ENCODE data around the gene HPX.

Gene HPX

DNA sequence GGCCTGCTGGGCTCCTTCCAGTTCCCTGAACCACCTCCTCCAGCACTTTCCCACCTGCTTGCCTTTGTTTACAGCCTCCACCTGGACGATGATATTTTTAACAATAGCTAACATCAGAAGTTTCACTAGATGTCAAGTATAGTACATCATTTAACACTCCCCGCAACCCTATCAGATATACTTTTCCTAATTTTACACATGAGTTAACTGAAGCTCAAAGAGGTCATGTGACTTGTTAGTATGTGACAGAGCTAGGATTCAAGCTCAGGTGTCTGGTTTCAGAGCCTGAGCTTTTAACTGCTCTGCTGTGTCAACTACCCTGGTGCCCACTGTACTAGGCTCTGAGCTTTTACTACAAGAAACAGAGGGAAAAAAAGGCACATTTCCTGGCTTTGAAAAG, 14.3 kb upstream of the HPX start:
- TF ChIP-seq, protein P1, sequence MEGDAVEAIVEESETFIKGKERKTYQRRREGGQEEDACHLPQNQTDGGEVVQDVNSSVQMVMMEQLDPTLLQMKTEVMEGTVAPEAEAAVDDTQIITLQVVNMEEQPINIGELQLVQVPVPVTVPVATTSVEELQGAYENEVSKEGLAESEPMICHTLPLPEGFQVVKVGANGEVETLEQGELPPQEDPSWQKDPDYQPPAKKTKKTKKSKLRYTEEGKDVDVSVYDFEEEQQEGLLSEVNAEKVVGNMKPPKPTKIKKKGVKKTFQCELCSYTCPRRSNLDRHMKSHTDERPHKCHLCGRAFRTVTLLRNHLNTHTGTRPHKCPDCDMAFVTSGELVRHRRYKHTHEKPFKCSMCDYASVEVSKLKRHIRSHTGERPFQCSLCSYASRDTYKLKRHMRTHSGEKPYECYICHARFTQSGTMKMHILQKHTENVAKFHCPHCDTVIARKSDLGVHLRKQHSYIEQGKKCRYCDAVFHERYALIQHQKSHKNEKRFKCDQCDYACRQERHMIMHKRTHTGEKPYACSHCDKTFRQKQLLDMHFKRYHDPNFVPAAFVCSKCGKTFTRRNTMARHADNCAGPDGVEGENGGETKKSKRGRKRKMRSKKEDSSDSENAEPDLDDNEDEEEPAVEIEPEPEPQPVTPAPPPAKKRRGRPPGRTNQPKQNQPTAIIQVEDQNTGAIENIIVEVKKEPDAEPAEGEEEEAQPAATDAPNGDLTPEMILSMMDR (IDR thresholded peaks at IDR 0.05; ENCODE audit: borderline replicate concordance, control extremely low read depth, extremely low read depth, insufficient read depth, missing control alignments), result no peak
- DNase-seq (ENCODE audit: low spot score), result no peak
- in situ Hi-C loops (cut with MboI; ENCODE audit: low sequenced_read_pairs, unreplicated experiment), result no loop called here

DNA sequence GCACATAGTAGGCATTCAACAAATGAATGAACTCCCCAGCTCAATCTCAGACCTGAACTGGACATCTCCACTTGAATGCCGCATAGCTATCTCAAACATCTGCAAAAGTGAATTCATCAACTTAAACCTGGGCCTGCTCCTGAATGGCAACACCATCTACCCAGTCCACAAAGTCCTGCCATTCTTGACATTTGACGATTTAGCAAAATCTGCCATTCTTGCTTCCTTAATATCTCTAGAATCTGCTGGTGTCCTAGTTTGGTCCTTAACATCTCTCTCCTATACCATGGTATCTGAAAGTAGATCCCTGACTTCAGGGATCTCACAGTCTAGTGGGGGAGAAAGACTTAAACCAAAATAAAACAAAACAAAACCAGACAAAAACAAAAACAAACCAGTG, 12.4 kb upstream of the HPX start:
- no peak for DNase-seq (ENCODE audit: low spot score)
- in situ Hi-C loops (cut with MboI; ENCODE audit: low sequenced_read_pairs, unreplicated experiment), result no loop called here
- TF ChIP-seq, protein P1 (IDR thresholded peaks at IDR 0.05; ENCODE audit: borderline replicate concordance, control extremely low read depth, extremely low read depth, insufficient read depth, missing control alignments), result no peak

DNA sequence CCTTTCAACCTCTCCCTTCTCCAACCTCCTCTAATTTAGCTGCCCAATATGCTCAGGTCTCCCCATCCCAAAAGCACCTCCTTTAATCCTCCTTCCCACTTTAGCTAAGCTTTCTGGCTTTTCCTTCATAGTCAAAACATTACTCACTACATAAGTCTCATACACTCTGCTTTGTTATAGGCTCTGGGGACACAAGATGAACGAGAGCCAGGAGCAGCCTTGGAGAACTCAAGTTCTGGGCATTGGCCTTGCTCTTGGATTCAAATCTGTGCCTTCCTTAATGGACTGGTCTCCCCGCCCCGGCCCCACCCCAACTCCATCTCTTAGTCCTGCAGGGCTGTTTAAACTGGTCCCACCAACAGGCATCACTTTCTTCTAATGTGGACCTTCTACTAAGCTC, 11.4 kb upstream of the HPX start:
- DNase-seq (ENCODE audit: low spot score), result no peak
- TF ChIP-seq, protein P1 (IDR thresholded peaks at IDR 0.05; ENCODE audit: borderline replicate concordance, control extremely low read depth, extremely low read depth, insufficient read depth, missing control alignments), result no peak
- in situ Hi-C loops (cut with MboI; ENCODE audit: low sequenced_read_pairs, unreplicated experiment), result no loop called here

DNA sequence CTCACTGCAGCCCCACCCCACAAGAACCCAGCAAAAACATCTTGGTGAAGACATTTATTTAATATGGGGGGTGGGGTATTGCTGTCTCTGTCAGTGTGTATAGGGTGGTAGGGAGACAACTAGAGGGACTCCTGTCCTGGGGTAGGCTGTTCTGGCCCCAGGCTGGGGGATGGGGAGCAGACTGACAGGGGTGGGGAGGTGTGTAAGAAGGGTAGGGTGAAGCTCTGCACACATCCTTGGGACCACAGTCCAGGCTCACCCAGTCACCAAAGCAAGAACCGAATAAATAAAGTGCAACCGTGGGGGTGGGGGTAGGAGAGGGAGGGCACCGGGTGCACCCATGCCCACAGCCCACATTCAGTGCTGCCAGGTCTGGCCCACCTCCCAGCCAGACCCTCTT, 7.8 kb upstream of the HPX start:
- TF ChIP-seq, protein P1 (IDR thresholded peaks at IDR 0.05; ENCODE audit: borderline replicate concordance, control extremely low read depth, extremely low read depth, insufficient read depth, missing control alignments), result no peak
- no peak for DNase-seq (ENCODE audit: low spot score)
- in situ Hi-C loops (cut with MboI; ENCODE audit: low sequenced_read_pairs, unreplicated experiment), result no loop called here

DNA sequence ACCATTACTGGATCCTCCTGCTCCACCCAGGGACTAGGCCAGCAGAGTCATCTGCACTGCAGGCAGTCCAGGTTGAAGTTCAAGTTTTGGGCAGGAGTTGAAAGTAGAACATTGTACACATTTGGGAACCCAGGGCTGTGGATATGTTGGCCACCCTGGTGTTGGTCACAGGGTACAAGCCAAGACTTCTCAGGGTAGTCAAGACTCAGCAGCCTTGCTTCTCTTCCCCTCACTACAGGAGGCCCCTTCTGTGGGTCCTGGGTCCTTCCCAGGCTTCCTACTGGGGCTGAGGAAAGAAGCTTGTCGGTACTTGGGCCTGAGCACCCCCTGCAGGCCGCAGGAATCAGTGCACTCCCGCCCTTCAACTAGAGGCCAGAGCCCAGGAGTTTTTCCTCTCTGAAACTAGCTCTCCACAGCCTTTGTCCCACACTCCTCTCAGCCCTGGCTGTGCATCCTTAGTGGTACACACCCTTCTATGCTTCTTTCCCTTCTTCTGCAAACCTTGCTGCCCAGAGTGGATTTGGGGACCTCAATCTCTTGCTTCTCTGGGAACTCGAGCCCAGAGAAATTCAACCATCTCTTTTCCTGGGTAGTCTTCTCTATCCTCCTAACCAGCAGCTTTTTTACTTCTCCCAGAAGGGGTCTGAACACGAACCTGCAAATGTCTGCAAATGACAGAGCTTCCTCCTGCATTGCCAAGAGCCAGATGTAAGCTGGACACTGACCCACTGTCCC, 2.6 kb upstream of the HPX start:
- TF ChIP-seq, protein P1 (IDR thresholded peaks at IDR 0.05; ENCODE audit: borderline replicate concordance, control extremely low read depth, extremely low read depth, insufficient read depth, missing control alignments), result peak; percentile 87
- in situ Hi-C loops (cut with MboI; ENCODE audit: low sequenced_read_pairs, unreplicated experiment), result loop anchor here (5.0 kb wide), 1 partner anchor 61 kb away; no protein-coding TSS in a partner anchor
- DNase-seq (ENCODE audit: low spot score), result peak; percentile 73

DNA sequence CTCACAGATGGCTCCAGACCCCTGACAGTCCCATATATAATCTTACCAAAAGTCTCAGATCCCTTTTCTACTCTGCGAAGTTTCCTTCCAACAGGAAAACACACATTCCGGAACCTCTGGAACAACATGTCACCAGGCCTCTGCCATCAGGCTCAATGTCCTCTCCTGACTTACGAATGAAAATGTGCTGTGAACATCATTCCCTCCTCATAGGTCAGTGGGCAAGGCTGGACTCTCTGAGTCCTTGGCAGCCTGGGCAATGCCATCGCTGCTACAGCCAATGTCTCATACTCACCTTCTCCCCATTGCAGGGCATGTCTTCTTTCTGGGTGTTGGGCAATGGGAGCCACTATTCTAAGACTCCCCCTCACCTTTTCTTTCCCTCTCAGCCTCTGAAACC, 1.7 kb upstream of the HPX start:
- DNase-seq (ENCODE audit: low spot score), result no peak
- TF ChIP-seq, protein P1 (IDR thresholded peaks at IDR 0.05; ENCODE audit: borderline replicate concordance, control extremely low read depth, extremely low read depth, insufficient read depth, missing control alignments), result no peak
- in situ Hi-C loops (cut with MboI; ENCODE audit: low sequenced_read_pairs, unreplicated experiment), result loop anchor here (5.0 kb wide), 1 partner anchor 60 kb away; no protein-coding TSS in a partner anchor

Data from GM13976 (cell line).